Iris pigment epithelial cell (primary cell): ENCODE results near the gene NCR3LG1.
"Not testable (repeated sequence)": the region's sequence is repeated elsewhere in the genome, so short reads cannot be mapped to it uniquely, and the experiment has no call there.

Source experiments
- DNase-seq: peaks from one replicate; pipeline ENCODE4 v3.0.0-alpha.2; 2011; ENCODE audit warnings: low read depth

Gene NCR3LG1

DNA sequence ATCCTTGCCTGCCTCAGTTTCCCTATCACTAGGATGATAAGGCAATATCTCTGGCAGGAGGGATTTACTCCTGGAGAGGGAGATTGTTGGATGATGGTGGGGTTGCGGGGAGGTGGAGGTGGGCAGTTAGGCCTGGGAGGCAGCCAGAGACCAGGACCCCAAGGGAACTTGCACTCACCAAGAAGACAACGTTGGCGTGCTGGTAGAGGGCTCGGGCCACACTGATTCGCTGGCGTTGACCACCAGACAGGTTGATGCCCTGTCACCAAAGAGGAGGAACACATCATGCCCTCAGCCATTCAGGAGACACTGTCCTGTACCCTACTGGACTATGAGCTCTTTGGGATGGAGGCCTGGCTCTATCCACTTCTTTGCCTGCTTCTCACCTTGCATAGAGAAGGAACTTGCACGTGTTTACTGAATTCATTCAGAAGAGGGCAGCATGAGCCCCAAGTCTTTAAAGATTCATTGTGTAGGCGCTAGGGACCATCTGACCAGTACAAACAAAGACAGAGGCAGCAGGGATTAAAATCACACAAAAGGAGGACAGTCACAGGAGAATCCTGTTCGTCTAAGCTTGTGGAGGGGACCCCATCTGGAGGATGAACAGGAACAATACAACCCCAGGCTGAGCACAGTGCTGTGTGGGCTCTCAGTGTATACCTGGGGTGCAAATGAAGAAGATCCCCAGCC is 61.0 kb downstream of the NCR3LG1 start:
- no peak for DNase-seq

DNA sequence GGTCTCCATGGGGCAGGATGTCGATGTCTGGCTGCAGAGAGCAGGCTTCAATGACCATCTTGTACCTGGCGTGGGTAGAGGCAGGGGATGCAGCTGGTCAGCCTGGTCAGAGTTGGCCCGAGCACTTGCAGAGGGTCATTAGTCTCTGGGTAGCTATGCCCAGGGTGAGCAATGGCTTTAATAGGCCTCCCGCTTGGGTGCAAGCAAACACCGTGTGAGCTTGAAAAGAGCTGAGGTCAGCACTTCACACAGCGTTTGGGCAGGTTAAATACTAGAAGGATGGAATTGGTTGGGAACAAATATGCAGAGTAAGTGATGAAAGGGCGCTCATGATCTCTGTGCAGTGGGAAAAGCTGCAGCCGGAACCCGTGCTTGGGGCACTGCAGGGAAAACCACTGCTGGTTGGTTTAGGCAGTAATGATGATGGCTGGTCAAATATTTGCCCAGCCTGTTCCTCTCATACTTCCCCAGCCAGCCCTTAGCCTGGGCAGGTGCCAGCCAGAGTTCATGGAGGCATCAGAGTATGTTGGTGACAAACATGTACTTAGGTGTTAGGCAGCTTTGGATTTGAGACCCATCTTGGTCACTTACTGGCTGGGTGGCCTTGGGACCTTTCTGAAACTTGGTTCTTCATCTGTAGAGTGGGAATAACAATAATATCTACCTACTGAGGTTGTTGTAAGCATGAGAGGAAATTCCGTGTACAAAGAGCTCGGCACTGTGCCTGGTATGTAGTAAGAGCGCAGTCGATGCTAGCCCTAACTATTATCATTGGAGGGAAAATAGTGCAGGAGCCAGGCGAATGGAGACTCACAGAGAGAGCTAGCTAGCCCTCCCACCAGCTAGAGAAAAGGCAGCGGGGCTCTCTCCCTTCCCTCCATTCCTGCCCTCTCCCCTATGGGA is 62.1 kb downstream of the NCR3LG1 start:
- DNase-seq: no peak

DNA sequence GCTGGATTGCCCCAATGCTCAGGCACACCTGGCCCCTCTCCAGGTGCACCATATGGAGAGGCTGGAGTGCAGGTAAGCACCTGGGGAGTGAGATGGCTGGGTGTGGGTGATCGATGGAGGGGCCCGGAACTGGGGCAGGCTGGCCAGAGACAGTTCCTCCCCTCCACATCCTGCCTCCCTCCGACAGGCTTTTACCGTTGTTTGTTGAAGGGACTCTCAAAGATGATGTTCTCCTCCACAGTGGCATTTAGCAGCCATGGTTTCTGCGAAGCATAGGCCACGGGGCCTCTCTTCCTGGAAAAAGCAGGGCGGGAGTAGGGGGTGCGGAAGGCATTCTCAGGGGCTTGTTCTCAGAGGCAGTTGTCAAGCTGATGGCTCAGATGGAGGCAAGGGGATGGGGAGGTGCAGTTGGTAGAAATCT is 62.7 kb downstream of the NCR3LG1 start:
- no peak for DNase-seq

DNA sequence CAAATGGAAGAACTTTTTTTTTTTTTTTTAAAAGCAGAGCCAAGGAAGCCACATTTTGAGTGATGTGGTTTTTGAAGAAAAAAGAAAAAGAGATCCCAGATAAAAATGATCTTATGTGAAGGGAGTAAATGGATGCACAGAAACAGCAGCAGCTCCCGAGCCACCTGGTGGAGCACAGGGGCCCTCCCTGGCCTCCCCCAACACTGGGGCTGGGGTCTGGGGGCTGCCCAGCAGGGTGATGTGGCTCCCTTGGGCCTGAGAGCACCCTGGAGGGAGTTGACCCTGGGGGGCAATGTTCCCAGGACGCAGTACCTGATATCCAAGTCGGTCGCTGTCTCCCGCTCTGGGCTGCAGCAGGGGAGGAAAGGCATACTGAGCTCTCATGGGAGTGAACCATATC is 63.4 kb downstream of the NCR3LG1 start:
- no peak for DNase-seq

DNA sequence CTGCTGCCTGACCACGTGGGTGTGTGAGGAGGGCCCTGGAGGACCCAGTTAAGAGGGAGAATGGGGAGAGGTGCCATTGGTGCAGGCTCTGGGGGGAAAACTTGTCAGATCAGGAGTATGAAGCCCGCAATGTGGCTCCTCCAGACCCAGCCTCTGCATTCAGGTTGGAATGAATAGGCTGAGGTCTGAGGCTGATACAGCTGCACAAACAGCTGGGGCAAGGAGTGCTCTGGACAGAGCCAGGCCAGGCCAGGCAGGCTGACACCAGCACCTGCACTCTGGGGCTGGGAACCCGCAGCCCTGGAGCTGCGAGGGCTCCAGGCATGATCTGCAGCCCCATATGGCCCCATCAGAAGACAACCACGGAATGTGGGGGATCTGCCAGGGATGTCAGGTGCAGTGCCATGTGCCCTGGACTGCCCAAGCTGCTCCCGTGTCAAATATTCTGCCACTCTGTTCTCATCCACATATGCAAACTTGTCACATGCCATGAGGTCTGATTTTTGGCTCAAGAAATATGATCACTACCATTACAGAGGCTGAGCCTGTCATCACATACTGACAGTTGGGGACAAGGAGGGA is 64.0 kb downstream of the NCR3LG1 start:
- no peak for DNase-seq

DNA sequence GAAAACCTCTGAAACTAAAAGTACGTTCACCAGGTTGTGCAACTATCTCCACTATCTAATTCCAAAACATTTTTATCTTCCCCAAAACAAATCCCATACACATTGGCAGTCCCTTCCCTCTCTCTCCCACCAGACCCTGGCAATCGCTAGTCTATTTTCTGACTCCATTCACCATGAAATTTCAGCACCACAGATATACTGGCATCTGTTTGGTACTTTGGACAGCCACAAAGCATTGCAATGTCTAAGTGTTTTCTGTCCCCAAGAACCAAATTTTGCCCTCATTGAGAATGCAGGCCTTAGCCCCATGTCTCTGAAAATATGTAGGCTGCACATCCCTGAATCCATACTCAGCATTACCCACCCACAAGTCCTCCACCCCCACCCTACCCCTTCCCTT is 64.9 kb downstream of the NCR3LG1 start:
- DNase-seq: no peak

DNA sequence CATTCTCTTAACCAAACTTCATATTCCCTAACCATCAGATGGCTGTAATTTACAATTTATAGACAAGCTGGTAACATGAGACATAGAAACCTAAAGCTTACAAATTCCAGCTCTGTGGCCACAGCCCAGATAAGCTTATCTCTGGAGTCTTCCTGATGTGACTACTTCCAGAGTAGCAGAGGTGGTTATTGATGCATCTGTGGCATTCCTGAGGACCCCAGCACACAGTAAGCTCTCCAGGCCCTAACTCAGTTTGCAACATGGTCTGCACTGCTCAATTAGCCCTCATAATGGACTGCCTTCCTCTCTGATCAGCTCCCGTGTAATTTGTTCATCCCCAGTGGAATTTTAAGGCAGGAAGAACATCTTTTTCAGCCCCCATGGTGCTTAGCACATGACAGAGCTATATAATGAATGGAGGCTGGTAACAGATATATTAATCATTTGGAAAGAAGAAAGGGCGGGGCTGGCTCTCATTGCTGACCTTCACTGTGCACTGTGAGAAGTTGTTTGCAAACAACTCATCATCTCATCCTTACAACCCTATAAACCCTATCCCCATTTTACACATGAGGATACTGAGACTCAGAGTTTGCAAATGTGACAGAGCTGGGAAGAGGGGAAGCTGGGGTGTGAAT is 67.0 kb downstream of the NCR3LG1 start:
- no peak for DNase-seq

DNA sequence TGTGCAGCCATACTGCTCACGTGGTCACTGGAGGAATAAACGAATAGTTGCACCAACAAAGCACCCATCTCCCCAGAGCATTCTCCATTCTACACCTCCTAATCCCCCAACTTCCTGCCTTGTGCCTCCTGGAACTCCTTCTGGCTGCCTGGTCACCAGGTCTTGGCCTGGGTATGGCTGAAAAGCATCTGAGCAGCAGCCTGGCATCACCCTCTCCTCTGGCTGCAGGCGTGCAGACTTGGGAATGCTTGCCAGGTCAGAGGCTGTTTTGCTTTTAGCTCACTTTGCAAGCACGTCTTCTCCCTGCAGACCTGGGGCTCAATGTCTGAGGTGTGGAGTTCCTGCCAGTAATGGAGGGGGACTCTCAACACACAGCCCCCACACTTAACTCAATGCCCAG is 70.2 kb downstream of the NCR3LG1 start:
- no peak for DNase-seq

DNA sequence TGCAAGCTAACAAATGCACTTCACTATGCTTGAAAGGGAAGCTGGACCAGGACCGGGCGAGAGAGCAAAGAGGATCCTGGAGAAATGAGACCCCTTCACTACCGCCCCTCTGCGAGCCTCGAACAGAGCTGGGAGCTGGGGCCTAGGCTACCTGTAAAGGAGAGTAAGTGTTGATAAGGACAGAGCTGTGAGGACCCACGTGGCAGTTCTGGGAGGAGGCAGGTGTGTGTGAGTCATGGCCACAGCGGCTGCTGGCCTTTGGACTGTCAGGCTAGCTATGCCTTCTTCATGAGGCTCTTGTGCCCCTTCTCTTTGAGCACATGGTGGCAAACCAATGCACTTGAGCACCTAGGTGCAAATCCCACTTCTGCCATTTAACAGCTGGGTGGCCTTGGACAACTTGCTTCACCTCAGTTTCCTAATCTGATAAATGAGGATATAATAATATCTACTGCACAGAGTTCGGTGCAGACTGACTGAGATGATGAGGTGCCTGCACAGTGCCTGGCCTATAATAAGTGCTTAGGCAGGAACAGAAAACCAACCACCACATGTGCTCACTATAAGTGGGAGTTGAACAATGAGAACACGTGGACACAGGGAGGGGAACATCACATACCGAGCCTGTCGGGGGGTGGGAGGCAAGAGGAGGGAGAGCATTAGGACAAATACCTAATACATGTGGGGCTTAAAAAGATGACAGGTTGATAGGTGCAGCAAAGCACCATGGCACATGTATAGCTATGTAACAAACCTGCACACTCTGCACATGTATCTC is 72.1 kb downstream of the NCR3LG1 start:
- DNase-seq: no peak

DNA sequence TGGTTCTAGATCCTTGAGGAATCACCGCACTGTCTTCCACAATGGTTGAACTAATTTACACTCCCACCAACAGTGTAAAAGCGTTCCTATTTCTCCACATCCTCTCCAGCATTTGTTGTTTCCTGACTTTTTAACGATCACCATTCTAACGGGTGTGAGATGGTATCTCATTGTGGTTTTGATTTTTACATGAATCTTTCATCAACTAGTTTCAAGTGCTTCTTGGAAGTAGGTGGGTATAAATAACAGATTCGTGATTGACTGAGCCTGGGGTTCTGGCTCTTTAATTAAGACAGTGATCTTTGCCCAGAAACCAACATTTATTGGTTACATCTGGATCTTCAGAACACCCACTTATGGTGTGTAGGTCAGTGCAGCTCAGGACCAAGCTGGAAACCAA is 74.6 kb downstream of the NCR3LG1 start:
- not testable (repeated sequence) for DNase-seq
